ENCODE results near the gene PSMD2.

PSMD2 gene

GRCh38 chr3:184298759-184299487, at the start of gene PSMD2:
PSMD2 (plus strand) TSS chr3:184299241; CDS start chr3:184299267, 26 bp downstream.
- no peaks in the 10 kb centered on the region for H3K27me3 ChIP-seq (ENCODE audit: low read depth, low read length)
- TF ChIP-seq CTCF (IDR thresholded peaks at IDR 0.05; ENCODE audit: low read depth, low read length) (no peak), EZH2phosphoT487 (IDR thresholded peaks at IDR 0.05; ENCODE audit: low read depth) (no peak)
- peaks cover 11% of the 10 kb centered on the region for H3K4me1 ChIP-seq (ENCODE audit: low read length)
- H2AFZ ChIP-seq (ENCODE audit: low read depth, low read length), result peak within 1 kb of the TSS; percentile 98
- peak within 1 kb of the TSS; percentile 83 for H3K9ac ChIP-seq (ENCODE audit: low read length)
- H3K79me2 ChIP-seq (ENCODE audit: low read length), result peaks cover 24% of the 10 kb centered on the region
- peak within 1 kb of the TSS; percentile 96 for H3K4me2 ChIP-seq (ENCODE audit: low read length)
- H3K4me3 ChIP-seq (ENCODE audit: low read length), result peak within 1 kb of the TSS; percentile 99
- H3K27ac ChIP-seq (ENCODE audit: low read length), result peak within 1 kb of the TSS; percentile 46
- no peaks in the 10 kb centered on the region for H4K20me1 ChIP-seq (ENCODE audit: insufficient read depth, low read length)
- H3K36me3 ChIP-seq (replicated peaks; ENCODE audit: low read depth, low read length), result peaks cover 33% of the 10 kb centered on the region
- H3K9me3 ChIP-seq (ENCODE audit: insufficient read depth, low read length), result no peaks in the 10 kb centered on the region

- H3K4me3 ChIP-seq (ENCODE audit: low read length), result peak within 1 kb of the TSS; percentile 93
- no peaks in the 10 kb centered on the region for H3K27me3 ChIP-seq (ENCODE audit: low read depth, low read length)
- TF ChIP-seq EZH2phosphoT487 (IDR thresholded peaks at IDR 0.05; ENCODE audit: low read depth), result no peak
- peak; percentile 10; the same call in 1 of the 2 replicates for TF ChIP-seq CTCF (IDR thresholded peaks at IDR 0.05; ENCODE audit: low read depth, low read length)
- peak within 1 kb of the TSS; percentile 97 for H3K9ac ChIP-seq (ENCODE audit: low read length)
- no peaks in the 10 kb centered on the region for H3K9me3 ChIP-seq (ENCODE audit: insufficient read depth, low read length)
- peaks cover 8% of the 10 kb centered on the region for H3K36me3 ChIP-seq (replicated peaks; ENCODE audit: low read depth, low read length)
- H4K20me1 ChIP-seq (ENCODE audit: insufficient read depth, low read length), result no peaks in the 10 kb centered on the region
- H3K4me2 ChIP-seq (ENCODE audit: low read length), result peak within 1 kb of the TSS; percentile 92
- H3K27ac ChIP-seq (ENCODE audit: low read length), result peak within 1 kb of the TSS; percentile 84
- peaks cover 65% of the 10 kb centered on the region for H3K79me2 ChIP-seq (ENCODE audit: low read length)
- H3K4me1 ChIP-seq (ENCODE audit: low read length), result peaks cover 9% of the 10 kb centered on the region
- peak within 1 kb of the TSS; percentile 100 for H2AFZ ChIP-seq (ENCODE audit: low read depth, low read length)
Observed at GRCh38 chr3:184249412-184250166, 49.5 kb upstream of the PSMD2 start, which contains the start of gene EEF1AKMT4. EEF1AKMT4 (plus strand) TSS chr3:184249672; CDS start chr3:184249695, 23 bp downstream.

GRCh38 chr3:184250167-184250828, 48.7 kb upstream of the PSMD2 start:
- Histone ChIP-seq H2AFZ (ENCODE audit: low read depth, low read length) (peak overlapping the region; percentile 76), H4K20me1 (ENCODE audit: insufficient read depth, low read length) (no peaks in the 10 kb centered on the region), H3K9ac (ENCODE audit: low read length) (peak overlapping the region; percentile 91), H3K9me3 (ENCODE audit: insufficient read depth, low read length) (no peaks in the 10 kb centered on the region), H3K79me2 (ENCODE audit: low read length) (peaks cover 65% of the 10 kb centered on the region), H3K27me3 (ENCODE audit: low read depth, low read length) (no peaks in the 10 kb centered on the region), H3K4me1 (ENCODE audit: low read length) (peaks cover 9% of the 10 kb centered on the region), H3K4me3 (ENCODE audit: low read length) (peak overlapping the region; percentile 93), H3K27ac (ENCODE audit: low read length) (peak overlapping the region; percentile 55), H3K4me2 (ENCODE audit: low read length) (peak overlapping the region; percentile 92), H3K36me3 (replicated peaks; ENCODE audit: low read depth, low read length) (peaks cover 1% of the 10 kb centered on the region)
- TF ChIP-seq CTCF (IDR thresholded peaks at IDR 0.05; ENCODE audit: low read depth, low read length) (peak; percentile 92), EZH2phosphoT487 (IDR thresholded peaks at IDR 0.05; ENCODE audit: low read depth) (no peak)
